SK-N-SH (cell line): ENCODE measurements around the gene SLAMF9. TPM values are rescaled to one million over a fixed set of nuclear protein-coding genes. Genes with fewer than 3 reads are reported as not detected.

ENCODE experiments used
- CTCF ChIA-PET: fragments of 300-600, 350-600 bp; formaldehyde crosslinking; extraction: SDS; loops from one replicate; lab custom pipeline; 2021; lab: Yijun Ruan, JAX
- POLR2A ChIA-PET: fragments of 350-600 bp; sonication (Branson Sonifier 250); formaldehyde crosslinking; extraction: SDS; loops from one replicate; lab custom pipeline; 2020; ENCODE audit warnings: antibody characterized with exemption, inconsistent platforms; lab: Yijun Ruan, JAX
- DNase-seq: peaks from one replicate; pipeline ENCODE4 v3.0.0; 2012
- H2AFZ ChIP-seq: fragments of 200-600 bp; sonication (generic); 2 replicates; pipeline ENCODE4 v1.8.1; 2016; ENCODE audit warnings: antibody characterized with exemption, mild to moderate bottlenecking, low read depth
- H3F3A ChIP-seq: fragments of 200-600 bp; sonication (generic); replicated peaks from 2 replicates; pipeline ENCODE3; 2016; ENCODE audit warnings: antibody characterized with exemption, mild to moderate bottlenecking; ENCODE audit not compliant: insufficient read depth
- H3K27ac ChIP-seq, 2 experiments: fragments of 200-500 bp in 1 of 2; fragments of 200-600 bp in 1 of 2; sonication (Bioruptor generic) in 1 of 2; sonication (generic), shearing (Covaris generic) in 1 of 2; 2 replicates each; pipeline versions ENCODE4 v1.5.1 to v1.6.1; 2014 to 2016; ENCODE audit warnings: low read depth in 2 of 2, inconsistent platforms in 1 of 2, low read length in 1 of 2, mild to moderate bottlenecking in 1 of 2, mixed read lengths in 1 of 2
- H3K27me3 ChIP-seq: fragments of 200-600 bp; sonication (generic), shearing (Covaris generic); 2 replicates; pipeline ENCODE4 v1.6.1; 2016; ENCODE audit warnings: mixed run types; ENCODE audit not compliant: insufficient read depth
- H3K36me3 ChIP-seq, 2 experiments: fragments of 200-500 bp in 1 of 2; fragments of 200-600 bp in 1 of 2; sonication (Bioruptor generic) in 1 of 2; sonication (generic) in 1 of 2; replicated peaks in 1 of 2; 2 replicates each; pipeline versions ENCODE3 to v1.5.1; 2014 to 2016; ENCODE audit warnings: low read length in 1 of 2, mild to moderate bottlenecking in 1 of 2; ENCODE audit not compliant: insufficient read depth in 2 of 2, control insufficient read depth in 1 of 2
- H3K4me1 ChIP-seq, 2 experiments: fragments of 200-500 bp in 1 of 2; fragments of 200-600 bp in 1 of 2; sonication (Bioruptor generic) in 1 of 2; sonication (generic), shearing (Covaris generic) in 1 of 2; 2 replicates each; pipeline versions ENCODE4 v1.5.1 to v1.6.1; 2014 to 2016; ENCODE audit warnings: low read depth in 1 of 2, low read length in 1 of 2, mixed run types in 1 of 2; ENCODE audit not compliant: insufficient read depth in 2 of 2, control insufficient read depth in 1 of 2
- H3K4me2 ChIP-seq: fragments of 200-600 bp; sonication (generic), shearing (Covaris generic); 2 replicates; pipeline ENCODE4 v1.6.1; 2017; ENCODE audit warnings: mixed run types
- H3K4me3 ChIP-seq, 2 experiments: fragments of 200-500 bp in 1 of 2; fragments of 200-600 bp in 1 of 2; sonication (Bioruptor generic) in 1 of 2; sonication (generic), shearing (Covaris generic) in 1 of 2; 2 replicates each; pipeline versions ENCODE4 v1.5.1 to v1.8.1; 2014 to 2016; ENCODE audit warnings: low read depth in 2 of 2, inconsistent platforms in 1 of 2, low read length in 1 of 2, mild to moderate bottlenecking in 1 of 2, mixed read lengths in 1 of 2, moderate library complexity in 1 of 2
- H3K79me2 ChIP-seq: fragments of 200-600 bp; sonication (generic); 2 replicates; pipeline ENCODE4 v1.8.1; 2017; ENCODE audit warnings: mild to moderate bottlenecking; ENCODE audit not compliant: insufficient read depth
- H3K9ac ChIP-seq: fragments of 200-600 bp; sonication (generic); 2 replicates; pipeline ENCODE4 v1.6.1; 2017; ENCODE audit warnings: mixed run types
- H3K9me2 ChIP-seq: fragments of 200-600 bp; sonication (generic); 2 replicates; pipeline ENCODE4 v1.6.1; 2017; ENCODE audit warnings: mixed run types
- H3K9me3 ChIP-seq: fragments of 200-600 bp; sonication (generic); 2 replicates; pipeline ENCODE4 v1.6.1; 2017; ENCODE audit warnings: mixed run types, mild to moderate bottlenecking, moderate library complexity
- H4K20me1 ChIP-seq: fragments of 200-600 bp; sonication (generic); 2 replicates; pipeline ENCODE4 v1.6.1; 2017; ENCODE audit warnings: mild to moderate bottlenecking, mixed run types; ENCODE audit not compliant: insufficient read depth
- CHD2 ChIP-seq: fragments of 150-350 bp; IDR thresholded peaks from 2 replicates; pipeline ENCODE4 v1.6.1; 2018; ENCODE audit warnings: low read length; ENCODE audit not compliant: partially characterized antibody
- ELF1 ChIP-seq: IDR thresholded peaks from 2 replicates; pipeline ENCODE4 v1.4.0; 2012
- FOSL2 ChIP-seq: IDR thresholded peaks from 2 replicates; pipeline ENCODE4 v1.4.0; 2012; ENCODE audit warnings: low read depth, mild to moderate bottlenecking, moderate library complexity, borderline replicate concordance
- FOXM1 ChIP-seq: IDR thresholded peaks from 2 replicates; pipeline ENCODE4 v1.4.0; 2012; ENCODE audit warnings: low read depth, mild to moderate bottlenecking
- JUND ChIP-seq: IDR thresholded peaks from 2 replicates; pipeline ENCODE4 v1.4.0; 2012
- MEF2A ChIP-seq: IDR thresholded peaks from 2 replicates; pipeline ENCODE4 v1.4.0; 2012; ENCODE audit warnings: low read depth, borderline replicate concordance
- MXI1 ChIP-seq: IDR thresholded peaks from 2 replicates; pipeline ENCODE4 v1.6.1; 2012; ENCODE audit warnings: mild to moderate bottlenecking, low read depth, low read length, improper control_type of control experiment
- NRF1 ChIP-seq: IDR thresholded peaks from 2 replicates; pipeline ENCODE4 v1.6.1; 2012; ENCODE audit warnings: low read depth, mild to moderate bottlenecking, low read length
- RCOR1 ChIP-seq: fragments of 150-350 bp; IDR thresholded peaks from 2 replicates; pipeline ENCODE4 v1.6.1; 2017; ENCODE audit warnings: antibody characterized with exemption, low read length
- RFX5 ChIP-seq: IDR thresholded peaks from 2 replicates; pipeline ENCODE4 v1.6.1; 2012; ENCODE audit warnings: mild to moderate bottlenecking, improper control_type of control experiment, low read length
- SIN3A ChIP-seq: IDR thresholded peaks from 2 replicates; pipeline ENCODE4 v1.6.1; 2012; ENCODE audit warnings: low read depth, mild to moderate bottlenecking, low read length, moderate library complexity, borderline replicate concordance
- SMC3 ChIP-seq: IDR thresholded peaks from 2 replicates; pipeline ENCODE4 v1.6.1; 2012; ENCODE audit warnings: low read depth, low read length, improper control_type of control experiment
- TAF1 ChIP-seq: IDR thresholded peaks from 2 replicates; pipeline ENCODE4 v1.6.1; 2012; ENCODE audit warnings: low read depth, mild to moderate bottlenecking, low read length, moderate library complexity, borderline replicate concordance
- TCF12 ChIP-seq: IDR thresholded peaks from 2 replicates; pipeline ENCODE4 v1.4.0; 2012
- TEAD4 ChIP-seq: IDR thresholded peaks from 2 replicates; pipeline ENCODE4 v1.4.0; 2012; ENCODE audit warnings: mild to moderate bottlenecking, borderline replicate concordance; ENCODE audit not compliant: insufficient read depth
- WGBS: methylation state at CpG from one replicate; pipeline ENCODE4 v1.1.6; 2017; ENCODE audit warnings: low lambda C conversion rate; 5-methylcytosine and 5-hydroxymethylcytosine counted together
- polyA plus RNA-seq, 3 experiments: library from polyadenylated mRNA; depleted of rRNA; stranded (reverse); fragments of >200 nt; gene quantifications; 2 replicates each; pipeline ENCODE4 v1.2.3, GENCODE V29; 2012
- TF ChIP-seq, protein P1 (sequence below): IDR thresholded peaks from 2 replicates; pipeline ENCODE4 v1.6.1; 2012; ENCODE audit warnings: mild to moderate bottlenecking, low read depth, low read length, moderate library complexity
- TF ChIP-seq, protein P2 (sequence below): fragments of 200-600 bp; sonication (generic); IDR thresholded peaks from 2 replicates; pipeline ENCODE4 v1.6.1; 2017; ENCODE audit warnings: antibody characterized with exemption, mild to moderate bottlenecking, moderate library complexity
- TF ChIP-seq, protein P3 (sequence below): IDR thresholded peaks from 2 replicates; pipeline ENCODE4; 2012
- TF ChIP-seq, protein P4 (sequence below): fragments of 150-350 bp; IDR thresholded peaks from 2 replicates; pipeline ENCODE4 v1.6.1; 2016; ENCODE audit warnings: mild to moderate bottlenecking, low read depth, low read length

SLAMF9 gene
- polyA plus RNA-seq, 1 of the 3 experiments (the other 2 are of a cell fraction) = 0.12 TPM

DNA sequence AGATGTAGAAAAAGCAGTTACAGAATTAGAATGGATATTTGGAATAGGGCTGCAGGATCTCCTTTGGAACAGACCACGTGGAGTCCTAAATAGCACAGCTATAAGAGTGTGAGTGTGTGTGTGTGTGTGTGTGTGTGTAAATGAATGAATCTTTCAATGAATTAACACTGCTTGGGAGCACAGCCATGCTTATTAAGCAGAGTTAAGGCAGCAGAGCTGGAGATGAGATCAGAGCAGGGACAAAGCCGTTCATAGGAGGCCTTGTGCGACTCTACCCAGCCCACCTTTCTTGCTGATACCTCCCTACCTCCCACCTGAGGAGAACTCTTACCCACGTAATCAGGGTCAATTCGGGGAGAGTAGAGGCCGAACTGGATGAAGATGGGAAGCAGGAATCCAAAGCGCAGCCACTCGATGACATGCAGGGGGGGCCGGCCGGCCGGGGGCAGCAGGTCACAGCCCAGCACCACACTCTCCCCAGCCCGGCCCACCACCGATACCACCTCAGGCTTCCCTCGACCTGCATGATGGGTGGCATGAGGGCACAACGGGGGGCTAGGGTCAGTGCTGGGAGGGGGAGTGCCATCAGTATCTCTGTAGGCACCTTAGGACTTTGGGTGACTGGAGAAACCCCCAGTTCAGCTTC is 11.3 kb downstream of the SLAMF9 start:
- DNase-seq = no peak
- no peak overlapping the region for H3K4me3 ChIP-seq
- H3K9ac ChIP-seq = no peak overlapping the region
- no peaks in the 10 kb centered on the region for H3K36me3 ChIP-seq
- H3K27me3 ChIP-seq = no peaks in the 10 kb centered on the region
- H3K4me2 ChIP-seq = no peak overlapping the region
- H3K9me3 ChIP-seq = no peaks in the 10 kb centered on the region
- no peak overlapping the region for H3K27ac ChIP-seq
- no peaks in the 10 kb centered on the region for H4K20me1 ChIP-seq
- no peaks in the 10 kb centered on the region for H3K9me2 ChIP-seq
- TF ChIP-seq JUND (no peak), FOXM1 (no peak), MEF2A (no peak), NRF1 (no peak), RFX5 (no peak), SMC3 (no peak), FOSL2 (no peak), SIN3A (no peak), CHD2 (no peak), ELF1 (no peak), RCOR1 (no peak), MXI1 (no peak), TEAD4 (no peak), TAF1 (no peak), TCF12 (no peak)
- TF ChIP-seq, protein P1, sequence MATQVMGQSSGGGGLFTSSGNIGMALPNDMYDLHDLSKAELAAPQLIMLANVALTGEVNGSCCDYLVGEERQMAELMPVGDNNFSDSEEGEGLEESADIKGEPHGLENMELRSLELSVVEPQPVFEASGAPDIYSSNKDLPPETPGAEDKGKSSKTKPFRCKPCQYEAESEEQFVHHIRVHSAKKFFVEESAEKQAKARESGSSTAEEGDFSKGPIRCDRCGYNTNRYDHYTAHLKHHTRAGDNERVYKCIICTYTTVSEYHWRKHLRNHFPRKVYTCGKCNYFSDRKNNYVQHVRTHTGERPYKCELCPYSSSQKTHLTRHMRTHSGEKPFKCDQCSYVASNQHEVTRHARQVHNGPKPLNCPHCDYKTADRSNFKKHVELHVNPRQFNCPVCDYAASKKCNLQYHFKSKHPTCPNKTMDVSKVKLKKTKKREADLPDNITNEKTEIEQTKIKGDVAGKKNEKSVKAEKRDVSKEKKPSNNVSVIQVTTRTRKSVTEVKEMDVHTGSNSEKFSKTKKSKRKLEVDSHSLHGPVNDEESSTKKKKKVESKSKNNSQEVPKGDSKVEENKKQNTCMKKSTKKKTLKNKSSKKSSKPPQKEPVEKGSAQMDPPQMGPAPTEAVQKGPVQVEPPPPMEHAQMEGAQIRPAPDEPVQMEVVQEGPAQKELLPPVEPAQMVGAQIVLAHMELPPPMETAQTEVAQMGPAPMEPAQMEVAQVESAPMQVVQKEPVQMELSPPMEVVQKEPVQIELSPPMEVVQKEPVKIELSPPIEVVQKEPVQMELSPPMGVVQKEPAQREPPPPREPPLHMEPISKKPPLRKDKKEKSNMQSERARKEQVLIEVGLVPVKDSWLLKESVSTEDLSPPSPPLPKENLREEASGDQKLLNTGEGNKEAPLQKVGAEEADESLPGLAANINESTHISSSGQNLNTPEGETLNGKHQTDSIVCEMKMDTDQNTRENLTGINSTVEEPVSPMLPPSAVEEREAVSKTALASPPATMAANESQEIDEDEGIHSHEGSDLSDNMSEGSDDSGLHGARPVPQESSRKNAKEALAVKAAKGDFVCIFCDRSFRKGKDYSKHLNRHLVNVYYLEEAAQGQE = no peak
- TF ChIP-seq, protein P2, sequence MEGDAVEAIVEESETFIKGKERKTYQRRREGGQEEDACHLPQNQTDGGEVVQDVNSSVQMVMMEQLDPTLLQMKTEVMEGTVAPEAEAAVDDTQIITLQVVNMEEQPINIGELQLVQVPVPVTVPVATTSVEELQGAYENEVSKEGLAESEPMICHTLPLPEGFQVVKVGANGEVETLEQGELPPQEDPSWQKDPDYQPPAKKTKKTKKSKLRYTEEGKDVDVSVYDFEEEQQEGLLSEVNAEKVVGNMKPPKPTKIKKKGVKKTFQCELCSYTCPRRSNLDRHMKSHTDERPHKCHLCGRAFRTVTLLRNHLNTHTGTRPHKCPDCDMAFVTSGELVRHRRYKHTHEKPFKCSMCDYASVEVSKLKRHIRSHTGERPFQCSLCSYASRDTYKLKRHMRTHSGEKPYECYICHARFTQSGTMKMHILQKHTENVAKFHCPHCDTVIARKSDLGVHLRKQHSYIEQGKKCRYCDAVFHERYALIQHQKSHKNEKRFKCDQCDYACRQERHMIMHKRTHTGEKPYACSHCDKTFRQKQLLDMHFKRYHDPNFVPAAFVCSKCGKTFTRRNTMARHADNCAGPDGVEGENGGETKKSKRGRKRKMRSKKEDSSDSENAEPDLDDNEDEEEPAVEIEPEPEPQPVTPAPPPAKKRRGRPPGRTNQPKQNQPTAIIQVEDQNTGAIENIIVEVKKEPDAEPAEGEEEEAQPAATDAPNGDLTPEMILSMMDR = no peak
- TF ChIP-seq, protein P3, sequence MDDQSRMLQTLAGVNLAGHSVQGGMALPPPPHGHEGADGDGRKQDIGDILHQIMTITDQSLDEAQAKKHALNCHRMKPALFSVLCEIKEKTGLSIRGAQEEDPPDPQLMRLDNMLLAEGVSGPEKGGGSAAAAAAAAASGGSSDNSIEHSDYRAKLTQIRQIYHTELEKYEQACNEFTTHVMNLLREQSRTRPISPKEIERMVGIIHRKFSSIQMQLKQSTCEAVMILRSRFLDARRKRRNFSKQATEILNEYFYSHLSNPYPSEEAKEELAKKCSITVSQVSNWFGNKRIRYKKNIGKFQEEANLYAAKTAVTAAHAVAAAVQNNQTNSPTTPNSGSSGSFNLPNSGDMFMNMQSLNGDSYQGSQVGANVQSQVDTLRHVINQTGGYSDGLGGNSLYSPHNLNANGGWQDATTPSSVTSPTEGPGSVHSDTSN = no peak
- TF ChIP-seq, protein P4, sequence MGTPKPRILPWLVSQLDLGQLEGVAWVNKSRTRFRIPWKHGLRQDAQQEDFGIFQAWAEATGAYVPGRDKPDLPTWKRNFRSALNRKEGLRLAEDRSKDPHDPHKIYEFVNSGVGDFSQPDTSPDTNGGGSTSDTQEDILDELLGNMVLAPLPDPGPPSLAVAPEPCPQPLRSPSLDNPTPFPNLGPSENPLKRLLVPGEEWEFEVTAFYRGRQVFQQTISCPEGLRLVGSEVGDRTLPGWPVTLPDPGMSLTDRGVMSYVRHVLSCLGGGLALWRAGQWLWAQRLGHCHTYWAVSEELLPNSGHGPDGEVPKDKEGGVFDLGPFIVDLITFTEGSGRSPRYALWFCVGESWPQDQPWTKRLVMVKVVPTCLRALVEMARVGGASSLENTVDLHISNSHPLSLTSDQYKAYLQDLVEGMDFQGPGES = no peak
- no peak overlapping the region for H2AFZ ChIP-seq
- CTCF ChIA-PET = interaction anchor here (0.7 to 6.3 kb wide), 3 partner anchors 9 to 165 kb away, joined by 3 to 101 read pairs (median 4); no protein-coding TSS in a partner anchor
- POLR2A ChIA-PET = interaction anchor here (0.9 kb wide), 1 partner anchor 9 kb away, joined by 3 read pairs; no protein-coding TSS in a partner anchor
- no peaks in the 10 kb centered on the region for H3K79me2 ChIP-seq
- no peaks in the 10 kb centered on the region for H3F3A ChIP-seq
- 87% methylated on average over 11 of the region's 15 CpGs for WGBS
- H3K4me1 ChIP-seq = peaks cover 0 to 36% of the 10 kb centered on the region in 2 experiments; a peak in 1 of 4 replicates
